22Rv1 (cell line): Measurements from ENCODE around the gene MRFAP1.

Experiments
- H3K27ac ChIP-seq: fragments of 450-650 bp; 2 replicates; pipeline ENCODE4 v1.5.1; 2017
- CTCF ChIP-seq: fragments of 450-650 bp; IDR thresholded peaks from 2 replicates; pipeline ENCODE4 v1.5.1; 2017; ENCODE audit warnings: mild to moderate bottlenecking
- ZFX ChIP-seq: fragments of 450-650 bp; IDR thresholded peaks from 2 replicates; pipeline ENCODE4 v1.6.1; 2017; ENCODE audit warnings: antibody characterized with exemption, borderline replicate concordance

The MRFAP1 gene

GRCh38 chr4:6634746-6635145 is 5.7 kb upstream of the MRFAP1 start:
- H3K27ac ChIP-seq: peak overlapping the region; percentile 97
- TF ChIP-seq ZFX (no peak), CTCF (no peak)

- TF ChIP-seq ZFX (no peak), CTCF (no peak)
- peak overlapping the region; percentile 96 for H3K27ac ChIP-seq
These were observed 1.3 kb upstream of the MRFAP1 start for GRCh38 chr4:6639137-6639680.

GRCh38 chr4:6641164-6641970 is 882 bp downstream of the MRFAP1 start:
- TF ChIP-seq CTCF (no peak), ZFX (no peak)
- peak overlapping the region; percentile 96 for H3K27ac ChIP-seq

GRCh38 chr4:6641971-6642320 is 1.5 kb downstream of the MRFAP1 start:
- H3K27ac ChIP-seq: peak overlapping the region; percentile 96
- TF ChIP-seq ZFX (no peak), CTCF (no peak)

- 0 out of 2 replicates have a peak overlapping the region, but pooled peaks have one; percentile 96 for H3K27ac ChIP-seq
- TF ChIP-seq CTCF: no peak
These were observed 2.8 kb downstream of the MRFAP1 start for GRCh38 chr4:6643141-6643847.

- TF ChIP-seq ZFX (no peak), CTCF (no peak)
- no peak overlapping the region for H3K27ac ChIP-seq
These were observed 4.5 kb downstream of the MRFAP1 start for GRCh38 chr4:6644792-6645530.
